Suppressor macrophage treated with lipopolysaccharide for 1 hour (primary cell): ENCODE data around the gene C9orf78.

Source experiments
- DNase-seq, 3 donors: peaks; one replicate each; pipeline ENCODE4 v3.0.0-alpha.2; 2020 to 2022

The C9orf78 gene

GRCh38 chr9:129835128-129835859 is at the start of gene C9orf78, which contains the start of gene USP20:
TSS of gene C9orf78 (minus strand) at chr9:129835275. CDS start at chr9:129835221, 54 bp downstream.
TSS of gene USP20 (plus strand) at chr9:129835458. CDS start at chr9:129852556, 17,098 bp downstream.
- DNase-seq: peak; percentile 98 to 100 (median 99)

GRCh38 chr9:129884220-129885017 is 49.3 kb upstream of the C9orf78 start:
- peak; percentile 90 to 94 (median 91) for DNase-seq

GRCh38 chr9:129881547-129882324 is 46.7 kb upstream of the C9orf78 start:
- no peak for DNase-seq

GRCh38 chr9:129880654-129881546 is 45.8 kb upstream of the C9orf78 start:
- DNase-seq: no peak

GRCh38 chr9:129879991-129880653 is 45.0 kb upstream of the C9orf78 start:
- DNase-seq: no peak

GRCh38 chr9:129879103-129879699 is 44.1 kb upstream of the C9orf78 start:
- no peak for DNase-seq

GRCh38 chr9:129878291-129878690 is 43.2 kb upstream of the C9orf78 start:
- DNase-seq: no peak

- no peak for DNase-seq
Measured at GRCh38 chr9:129876815-129877214, 41.7 kb upstream of the C9orf78 start.

- DNase-seq: no peak
Measured at GRCh38 chr9:129875687-129876395, 40.8 kb upstream of the C9orf78 start.

GRCh38 chr9:129875181-129875611 is 40.1 kb upstream of the C9orf78 start:
- no peak for DNase-seq

GRCh38 chr9:129874261-129875101 is 39.4 kb upstream of the C9orf78 start:
- no peak for DNase-seq

- DNase-seq: no peak
Measured at GRCh38 chr9:129873563-129874190, 38.6 kb upstream of the C9orf78 start.

- DNase-seq: no peak
Measured at GRCh38 chr9:129871046-129871445, 36.0 kb upstream of the C9orf78 start.

- DNase-seq: no peak
Measured at GRCh38 chr9:129869585-129870501, 34.8 kb upstream of the C9orf78 start.

GRCh38 chr9:129868872-129869486 is 33.9 kb upstream of the C9orf78 start:
- no peak for DNase-seq

GRCh38 chr9:129868023-129868871 is 33.2 kb upstream of the C9orf78 start:
- DNase-seq: no peak
